Measurements from ENCODE around the gene OTUB1.
"Not testable (repeated sequence)": the region's sequence is repeated elsewhere in the genome, so short reads cannot be mapped to it uniquely, and the experiment has no call there.

Gene OTUB1

DNA sequence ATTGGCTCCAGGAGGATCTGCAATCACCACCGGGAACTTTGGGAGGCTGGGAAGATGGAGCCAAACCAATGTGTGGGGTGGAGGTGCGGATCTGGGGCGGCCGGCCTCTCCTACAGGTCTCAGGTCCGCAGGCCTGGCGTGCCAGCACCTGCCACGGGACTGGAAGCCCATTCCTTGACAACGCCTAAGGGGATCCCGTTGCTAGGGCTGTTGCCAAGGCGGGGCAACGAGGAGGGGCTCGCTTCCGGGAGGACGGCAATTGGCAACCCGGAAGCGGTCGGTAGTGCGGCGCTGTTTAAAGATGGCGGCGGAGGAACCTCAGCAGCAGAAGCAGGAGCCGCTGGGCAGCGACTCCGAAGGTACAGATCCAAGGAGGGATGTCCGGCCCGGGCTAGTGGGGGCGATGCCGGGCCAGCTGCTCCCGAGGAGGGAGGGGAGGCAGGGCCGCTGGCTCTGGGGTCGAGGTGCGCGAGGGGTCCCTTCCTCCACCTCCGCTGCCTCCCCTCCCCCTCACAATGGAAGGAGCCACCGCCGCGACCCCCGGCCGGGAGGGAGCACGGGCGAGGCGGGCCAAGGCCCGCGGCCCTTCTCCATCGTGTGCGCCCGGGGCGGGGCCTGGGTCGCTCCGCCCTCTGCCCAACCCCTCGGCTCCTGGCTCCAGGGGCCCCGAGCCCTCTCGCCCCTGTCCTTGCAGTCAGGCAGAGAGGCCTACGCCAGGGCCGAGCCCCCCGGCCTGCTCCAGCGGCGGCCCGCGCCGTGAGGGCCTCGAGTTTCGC is at the start of gene OTUB1:
TSS of gene OTUB1 (plus strand) at position 283 of the 776 bp plus-strand sequence. CDS start at position 302, 19 bp downstream.
- DNase-seq (ENCODE audit: low read depth in 2 of 2, low spot score in 1 of 2) = peak; percentile 70 to 76

DNA sequence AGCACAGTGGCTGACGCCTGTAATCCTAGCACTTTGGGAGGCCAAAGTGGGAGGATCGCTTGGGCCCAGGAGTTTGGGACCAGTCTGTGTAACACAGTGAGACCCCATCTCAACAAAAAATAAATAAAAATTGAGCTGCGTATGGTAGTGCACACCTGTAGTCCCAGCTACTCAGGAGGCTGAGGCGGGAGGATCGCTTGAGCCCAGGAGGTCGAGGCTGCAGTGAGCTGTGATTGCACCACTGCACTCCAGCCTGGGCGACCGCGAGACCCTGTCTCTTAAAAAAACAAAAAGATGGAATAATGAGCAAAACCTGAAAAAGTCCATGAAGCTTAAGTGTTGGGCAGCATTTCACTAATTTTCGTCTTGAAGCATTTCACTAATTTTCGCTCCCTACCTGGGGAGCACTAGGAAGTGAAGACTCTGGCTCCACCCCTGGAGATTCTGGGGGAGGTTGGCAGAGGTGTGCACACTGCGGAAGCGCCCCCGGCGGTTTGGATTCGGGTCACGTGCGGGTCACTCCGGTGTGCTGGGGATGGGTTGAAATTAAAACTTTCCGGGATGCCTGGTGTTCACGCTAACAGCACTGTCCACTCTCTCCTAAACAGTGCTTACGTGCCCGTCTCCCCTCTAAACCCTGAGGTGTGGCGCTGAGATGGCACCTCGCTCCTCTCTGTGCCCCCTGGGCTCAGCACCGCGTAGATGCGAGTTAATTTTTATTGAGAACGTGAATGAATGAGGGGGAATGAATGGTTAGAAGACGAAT is 48.3 kb upstream of the OTUB1 start:
- no peak for DNase-seq (ENCODE audit: low read depth in 2 of 2, low spot score in 1 of 2)

DNA sequence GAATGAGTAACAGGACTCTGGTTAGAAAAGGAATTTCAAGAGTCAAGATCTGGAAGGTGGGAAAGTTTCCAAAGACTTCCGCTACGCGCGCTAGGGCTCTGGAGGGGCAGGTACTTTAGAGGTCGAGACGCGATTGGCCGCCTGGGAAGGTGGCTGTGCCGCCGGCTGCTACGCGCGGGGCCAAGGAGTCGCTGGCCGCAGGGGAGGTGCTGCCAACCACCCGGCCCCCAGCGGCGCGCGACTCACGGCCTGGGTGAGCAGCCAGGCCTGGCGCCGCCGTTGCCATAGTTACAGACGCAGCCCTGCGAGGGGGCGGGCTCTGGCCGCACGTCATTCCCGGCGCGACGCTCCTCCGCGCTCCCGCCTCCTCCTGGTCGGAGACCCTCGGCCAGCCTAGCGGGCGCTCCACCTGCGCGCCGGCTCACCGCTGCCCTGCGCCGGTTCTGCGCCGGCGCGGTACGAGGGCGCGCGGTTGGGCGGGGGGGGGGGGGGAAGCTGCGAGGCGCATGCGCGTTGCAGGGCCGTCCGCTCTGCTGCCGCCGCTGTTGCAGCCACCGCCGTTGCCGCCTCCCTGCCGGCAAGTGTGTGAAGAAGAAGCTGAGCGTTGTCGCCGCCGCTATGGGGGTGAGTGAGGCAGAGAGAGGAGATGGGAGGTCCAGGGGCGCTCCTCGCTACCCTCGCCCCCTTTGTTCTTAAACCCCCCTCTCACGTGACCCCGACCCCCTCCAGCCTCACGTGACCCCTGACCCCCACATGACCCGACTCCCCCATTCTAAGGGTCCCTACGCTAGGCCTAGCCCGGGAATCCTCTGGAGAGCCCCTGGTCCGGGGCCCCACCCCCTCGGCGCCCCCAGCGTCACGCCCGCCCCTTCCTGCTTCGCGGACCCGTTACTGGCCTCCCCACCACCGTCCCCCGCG is 47.5 kb upstream of the OTUB1 start, which contains the start of gene NAA40:
TSS of gene NAA40 (plus strand) at position 524 of the 918 bp plus-strand sequence. CDS start at position 619, 95 bp downstream.
- peak; percentile 82 to 83 for DNase-seq (ENCODE audit: low read depth in 2 of 2, low spot score in 1 of 2)

- no peak for DNase-seq (ENCODE audit: low read depth in 2 of 2, low spot score in 1 of 2)
Observed at GRCh38 chr11:63939397-63939891, 46.8 kb upstream of the OTUB1 start.

DNA sequence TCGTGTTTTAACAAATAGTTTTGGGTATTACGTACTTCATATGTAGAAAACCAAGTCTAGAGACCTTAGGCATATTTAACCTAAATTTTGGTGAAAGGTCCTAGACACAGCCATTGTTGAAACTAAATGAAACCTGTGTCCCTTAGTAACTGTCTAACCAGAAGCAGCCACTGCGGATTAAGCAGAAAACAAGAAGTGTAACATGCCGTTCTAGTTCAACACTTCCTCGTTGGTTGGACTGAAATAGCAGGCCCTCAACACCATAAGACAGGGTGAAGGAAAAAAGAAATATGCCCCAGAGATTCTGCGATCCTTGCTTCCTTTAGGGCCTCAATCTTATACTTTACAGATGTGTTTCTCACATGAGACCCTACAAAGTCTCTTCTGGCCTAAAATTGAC is 45.5 kb upstream of the OTUB1 start:
- no peak for DNase-seq (ENCODE audit: low read depth in 2 of 2, low spot score in 1 of 2)

GRCh38 chr11:63941901-63942300 is 44.3 kb upstream of the OTUB1 start:
- DNase-seq (ENCODE audit: low read depth in 2 of 2, low spot score in 1 of 2) = no peak

GRCh38 chr11:63942803-63943202 is 43.4 kb upstream of the OTUB1 start:
- DNase-seq (ENCODE audit: low read depth in 2 of 2, low spot score in 1 of 2) = no peak

- DNase-seq (ENCODE audit: low read depth in 2 of 2, low spot score in 1 of 2) = no peak
Observed at GRCh38 chr11:63944987-63945386, 41.3 kb upstream of the OTUB1 start.

DNA sequence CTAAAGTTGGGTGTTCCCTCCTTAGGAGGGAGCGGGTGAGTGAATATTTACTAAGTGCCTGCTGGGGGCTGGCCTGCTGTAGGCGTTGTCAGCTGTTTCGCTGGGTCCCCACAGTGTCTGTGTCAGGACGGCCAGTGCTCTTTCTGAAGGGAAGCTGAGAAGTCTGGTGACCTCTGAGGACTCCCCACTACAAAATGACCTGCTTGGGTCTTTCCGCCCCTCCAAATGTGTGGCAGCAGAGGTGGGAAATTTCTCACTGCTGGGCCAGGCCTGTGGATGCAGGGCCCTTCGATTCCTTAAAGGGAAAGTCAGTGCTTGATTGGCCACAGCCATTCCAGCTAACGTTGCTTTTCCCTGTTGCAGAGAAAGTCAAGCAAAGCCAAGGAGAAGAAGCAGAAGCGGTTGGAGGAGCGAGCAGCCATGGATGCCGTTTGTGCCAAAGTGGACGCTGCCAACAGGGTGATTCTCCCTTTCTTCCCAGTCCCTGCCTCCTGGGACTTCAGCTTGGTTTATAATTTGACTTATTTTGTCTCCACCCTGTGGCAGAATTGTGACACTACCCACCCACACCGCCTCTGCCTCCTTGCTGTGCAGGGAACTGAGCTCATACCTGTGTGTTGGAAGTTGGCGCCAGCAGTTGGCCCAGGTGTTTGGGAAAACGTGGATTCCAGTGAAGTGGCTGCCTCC is 40.6 kb upstream of the OTUB1 start:
- DNase-seq (ENCODE audit: low read depth in 2 of 2, low spot score in 1 of 2) = no peak

DNA sequence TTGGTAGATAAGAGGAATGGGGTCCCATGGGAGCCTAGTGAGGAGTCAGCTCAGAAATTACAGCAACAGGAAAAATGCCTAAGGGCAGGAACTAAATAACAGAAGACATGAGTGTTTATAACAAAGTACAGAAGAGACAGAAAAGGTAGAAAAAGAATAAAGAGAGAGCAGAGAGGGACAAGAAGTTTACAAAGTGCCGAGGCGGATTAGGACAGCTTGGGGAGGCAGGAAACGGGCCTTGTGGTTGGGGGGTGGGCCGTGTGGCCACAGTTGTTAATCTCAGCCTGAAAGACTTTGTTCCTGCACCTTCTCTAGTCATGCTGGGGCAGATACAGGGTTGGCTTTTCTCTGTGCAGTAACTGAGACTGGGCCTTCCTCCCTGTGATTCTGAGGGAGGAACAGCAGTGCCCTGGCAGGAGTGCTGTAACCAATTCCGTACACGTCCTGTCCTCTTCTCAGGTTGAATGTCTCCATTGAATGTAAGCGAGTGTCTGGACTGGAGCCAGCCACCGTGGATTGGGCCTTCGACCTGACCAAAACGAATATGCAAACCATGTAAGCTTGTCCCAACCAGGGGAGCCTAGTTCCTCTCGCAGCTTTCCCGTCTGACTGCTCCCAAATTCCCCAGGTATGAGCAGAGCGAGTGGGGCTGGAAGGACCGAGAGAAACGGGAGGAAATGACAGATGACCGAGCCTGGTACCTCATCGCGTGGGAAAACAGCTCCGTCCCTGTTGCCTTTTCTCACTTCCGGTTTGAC is 34.3 kb upstream of the OTUB1 start:
- DNase-seq (ENCODE audit: low read depth in 2 of 2, low spot score in 1 of 2) = no peak

DNA sequence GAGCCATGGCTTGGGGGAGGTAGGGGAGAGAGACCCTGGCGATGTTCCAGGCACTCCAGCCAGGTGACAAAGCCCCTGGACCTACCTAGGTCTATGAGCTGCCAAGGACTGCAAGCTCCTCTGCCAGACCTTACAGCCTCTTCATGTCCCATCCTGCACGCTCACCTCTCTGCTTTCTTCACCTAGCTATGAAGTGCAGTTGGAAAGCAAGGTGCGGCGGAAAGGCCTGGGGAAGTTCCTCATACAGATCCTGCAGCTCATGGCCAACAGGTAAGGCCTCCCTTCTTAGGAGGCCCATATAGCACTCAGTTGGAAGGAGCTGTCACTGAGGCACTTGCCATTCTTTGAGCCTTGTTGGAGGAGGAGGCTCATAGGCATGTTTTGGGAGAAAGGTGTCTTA is 33.7 kb upstream of the OTUB1 start:
- DNase-seq (ENCODE audit: low read depth in 2 of 2, low spot score in 1 of 2) = no peak

DNA sequence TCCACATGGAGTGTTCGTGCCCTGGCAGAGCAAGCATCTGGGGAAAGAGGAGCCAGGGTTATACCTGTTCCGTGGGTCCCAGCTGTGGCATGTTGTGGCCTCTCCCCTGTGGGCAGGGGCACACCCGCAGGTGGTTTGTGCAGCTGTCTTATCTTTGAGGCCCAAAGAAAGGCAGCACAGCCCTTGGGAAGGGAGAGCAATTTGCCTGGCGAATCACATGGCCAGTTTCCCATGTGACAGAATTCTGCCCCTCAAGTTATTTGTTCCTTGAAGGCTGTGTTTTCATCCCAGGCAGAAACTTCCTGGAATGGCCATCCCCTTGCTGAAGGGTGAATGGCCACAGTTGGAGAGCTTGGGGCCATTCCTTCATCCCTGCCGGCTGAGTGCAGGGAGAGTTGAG is 28.2 kb upstream of the OTUB1 start:
- DNase-seq (ENCODE audit: low read depth in 2 of 2, low spot score in 1 of 2) = no peak

GRCh38 chr11:63961608-63962412 is 24.4 kb upstream of the OTUB1 start:
- DNase-seq (ENCODE audit: low read depth in 2 of 2, low spot score in 1 of 2) = no peak

DNA sequence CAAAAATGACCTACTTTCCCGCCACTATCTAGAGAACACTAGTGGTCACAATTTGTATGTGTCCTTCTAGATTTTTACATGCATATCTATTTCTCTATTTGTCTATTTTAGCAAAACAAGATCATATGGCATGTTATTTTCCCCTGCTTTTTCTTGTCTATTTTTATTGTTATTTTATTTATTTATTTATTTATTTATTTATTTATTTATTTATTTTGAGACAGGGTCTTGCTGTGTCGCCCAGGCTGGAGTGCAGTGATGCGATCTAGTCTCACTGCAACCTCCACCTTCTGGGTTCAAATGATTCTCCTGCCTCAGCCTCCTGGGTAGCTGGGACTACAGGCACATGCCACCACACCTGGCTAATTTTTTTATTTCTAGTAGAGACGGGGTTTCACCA is 22.3 kb upstream of the OTUB1 start:
- not testable (repeated sequence) for DNase-seq (ENCODE audit: low read depth in 2 of 2, low spot score in 1 of 2)

GRCh38 chr11:63966444-63966843 is 19.8 kb upstream of the OTUB1 start:
- no peak for DNase-seq (ENCODE audit: low read depth in 2 of 2, low spot score in 1 of 2)

- DNase-seq (ENCODE audit: low read depth in 2 of 2, low spot score in 1 of 2) = no peak
Observed at GRCh38 chr11:63969461-63969860, 16.8 kb upstream of the OTUB1 start.

GRCh38 chr11:63970902-63971301 is 15.3 kb upstream of the OTUB1 start:
- DNase-seq (ENCODE audit: low read depth in 2 of 2, low spot score in 1 of 2) = no peak

GRCh38 chr11:63973912-63974258 is 12.4 kb upstream of the OTUB1 start:
- not testable (repeated sequence) for DNase-seq (ENCODE audit: low read depth in 2 of 2, low spot score in 1 of 2)
